Brain microvascular endothelial cell (primary cell): ENCODE data around the gene EMC9.

Source experiments
- DNase-seq: peaks from one replicate; pipeline ENCODE4 v3.0.0-alpha.2; 2020
- H3K27ac ChIP-seq: fragments of 250-450 bp; sonication (Bioruptor Pico); 2 replicates; pipeline ENCODE4 v1.5.1; 2020; ENCODE audit warnings: mild to moderate bottlenecking, moderate library complexity
- H3K27me3 ChIP-seq: fragments of 250-450 bp; sonication (Bioruptor Pico); replicated peaks from 2 replicates; pipeline ENCODE4 v1.5.1; 2020; ENCODE audit warnings: mild to moderate bottlenecking
- H3K36me3 ChIP-seq: fragments of 250-450 bp; sonication (Bioruptor Pico); replicated peaks from 2 replicates; pipeline ENCODE4 v1.5.1; 2020; ENCODE audit warnings: mild to moderate bottlenecking
- H3K4me3 ChIP-seq: 2 replicates; pipeline ENCODE4 v1.5.1; 2011; ENCODE audit warnings: low read depth, mild to moderate bottlenecking, control low read depth, low read length, moderate library complexity
- in situ Hi-C: cut with HindIII; loops from 2 replicates; pipeline ENCODE4 v1.10.0; 2017; ENCODE audit warnings: low sequenced_read_pairs, low pct_ligation_motif_present
- TF ChIP-seq, protein P1 (sequence below): IDR thresholded peaks from 2 replicates; pipeline ENCODE4 v1.5.1; 2011; ENCODE audit warnings: low read depth, mild to moderate bottlenecking, moderate library complexity, low read length, control low read depth, inconsistent platforms; ENCODE audit errors: missing control alignments

EMC9 gene

DNA sequence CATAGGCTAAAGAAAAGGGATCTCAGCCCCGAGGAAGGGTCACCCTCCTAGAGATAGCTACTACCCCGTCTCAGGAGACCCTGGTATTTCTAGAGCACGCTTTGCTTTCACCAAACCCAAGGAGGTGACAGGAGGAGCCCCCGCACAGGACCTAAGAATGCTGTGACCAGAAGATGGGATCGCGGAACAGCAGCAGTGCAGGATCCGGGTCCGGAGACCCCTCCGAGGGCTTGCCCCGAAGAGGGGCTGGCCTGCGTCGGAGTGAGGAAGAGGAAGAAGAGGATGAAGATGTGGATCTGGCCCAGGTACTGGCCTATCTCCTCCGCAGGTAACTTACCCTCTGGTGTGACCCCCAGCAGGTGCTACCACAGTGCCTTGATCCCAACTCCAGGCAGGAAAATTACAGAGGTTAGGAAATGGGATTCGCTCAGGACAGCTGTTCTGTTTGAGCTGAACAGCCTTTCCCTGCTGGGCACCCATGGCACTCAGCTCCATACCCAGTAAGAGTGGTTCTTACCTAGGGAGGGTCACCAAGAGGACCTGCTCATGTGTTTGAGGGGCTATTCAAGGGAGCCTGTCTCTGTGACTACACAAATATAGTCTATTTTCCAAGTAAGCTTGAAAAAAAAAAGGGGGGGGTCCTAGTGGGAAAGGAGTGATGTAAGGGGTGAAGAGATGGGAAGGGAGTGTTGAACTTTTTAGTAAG, 25.8 kb downstream of the EMC9 start:
- Histone ChIP-seq H3K4me3 (peak overlapping the region; percentile 63), H3K27me3 (no peaks in the 10 kb centered on the region), H3K27ac (peak overlapping the region; percentile 95), H3K36me3 (peaks cover 6% of the 10 kb centered on the region)
- in situ Hi-C loops: no loop called here
- DNase-seq: no peak
- TF ChIP-seq, protein P1, sequence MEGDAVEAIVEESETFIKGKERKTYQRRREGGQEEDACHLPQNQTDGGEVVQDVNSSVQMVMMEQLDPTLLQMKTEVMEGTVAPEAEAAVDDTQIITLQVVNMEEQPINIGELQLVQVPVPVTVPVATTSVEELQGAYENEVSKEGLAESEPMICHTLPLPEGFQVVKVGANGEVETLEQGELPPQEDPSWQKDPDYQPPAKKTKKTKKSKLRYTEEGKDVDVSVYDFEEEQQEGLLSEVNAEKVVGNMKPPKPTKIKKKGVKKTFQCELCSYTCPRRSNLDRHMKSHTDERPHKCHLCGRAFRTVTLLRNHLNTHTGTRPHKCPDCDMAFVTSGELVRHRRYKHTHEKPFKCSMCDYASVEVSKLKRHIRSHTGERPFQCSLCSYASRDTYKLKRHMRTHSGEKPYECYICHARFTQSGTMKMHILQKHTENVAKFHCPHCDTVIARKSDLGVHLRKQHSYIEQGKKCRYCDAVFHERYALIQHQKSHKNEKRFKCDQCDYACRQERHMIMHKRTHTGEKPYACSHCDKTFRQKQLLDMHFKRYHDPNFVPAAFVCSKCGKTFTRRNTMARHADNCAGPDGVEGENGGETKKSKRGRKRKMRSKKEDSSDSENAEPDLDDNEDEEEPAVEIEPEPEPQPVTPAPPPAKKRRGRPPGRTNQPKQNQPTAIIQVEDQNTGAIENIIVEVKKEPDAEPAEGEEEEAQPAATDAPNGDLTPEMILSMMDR: no peak

DNA sequence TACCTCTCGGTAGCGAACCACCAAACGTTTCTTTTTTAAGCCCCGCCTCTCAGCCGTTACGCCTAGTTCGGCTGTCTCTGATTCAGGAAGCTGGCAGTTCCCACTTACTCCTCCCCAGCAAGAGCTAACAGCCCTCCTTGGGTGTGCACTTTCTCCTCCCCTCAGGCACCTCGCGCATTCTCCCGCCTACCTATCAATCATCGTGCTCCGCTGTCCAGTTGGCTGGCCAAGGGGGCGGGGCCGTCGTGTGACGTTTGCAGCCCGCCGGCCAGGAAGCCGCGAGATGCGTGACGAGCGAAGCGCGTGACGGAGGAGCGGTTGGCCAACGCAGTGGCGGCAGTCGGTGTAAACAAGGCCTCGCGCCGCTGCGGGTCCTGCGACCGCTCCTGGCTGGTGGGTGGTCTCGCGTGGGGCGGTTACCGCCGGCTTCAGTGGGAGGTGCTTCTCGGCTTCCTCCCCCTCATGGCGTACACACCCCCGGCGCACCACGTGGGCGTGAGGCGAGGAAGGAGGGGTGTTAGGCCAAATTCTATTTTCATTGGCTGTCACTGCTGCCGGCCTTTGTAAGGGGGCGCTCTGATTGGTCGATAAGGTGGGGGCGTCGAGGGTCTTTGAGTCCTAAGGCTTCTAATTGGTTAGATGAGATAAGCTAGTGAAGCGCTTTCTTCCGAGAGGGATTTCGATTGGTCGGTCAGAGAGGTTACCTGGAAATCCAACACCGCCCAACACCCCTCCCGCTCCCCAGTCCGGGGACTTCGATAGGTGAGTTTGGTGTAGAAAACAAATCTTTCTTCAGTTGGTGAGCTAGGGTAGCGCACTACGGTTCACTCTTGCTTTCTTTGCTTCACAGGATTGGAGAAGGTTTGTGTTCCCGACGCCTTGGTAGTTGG, 26.6 kb downstream of the EMC9 start, which contains the start of the genes DCAF11 and NRL:
Gene DCAF11 (plus strand): TSS at position 246 of the 890 bp plus-strand sequence. CDS start 818 bp downstream, outside the sequence.
Gene NRL (minus strand): TSS at position 418 of the 890 bp plus-strand sequence. CDS start 32,101 bp downstream, outside the sequence.
- no peaks in the 10 kb centered on the region for H3K27me3 ChIP-seq
- in situ Hi-C loops: no loop called here
- H3K36me3 ChIP-seq: peaks cover 5% of the 10 kb centered on the region
- DNase-seq: peak; percentile 99
- peak within 1 kb of the TSS; percentile 63 for H3K4me3 ChIP-seq
- TF ChIP-seq, protein P1: no peak
- H3K27ac ChIP-seq: peak within 1 kb of the TSS; percentile 95

DNA sequence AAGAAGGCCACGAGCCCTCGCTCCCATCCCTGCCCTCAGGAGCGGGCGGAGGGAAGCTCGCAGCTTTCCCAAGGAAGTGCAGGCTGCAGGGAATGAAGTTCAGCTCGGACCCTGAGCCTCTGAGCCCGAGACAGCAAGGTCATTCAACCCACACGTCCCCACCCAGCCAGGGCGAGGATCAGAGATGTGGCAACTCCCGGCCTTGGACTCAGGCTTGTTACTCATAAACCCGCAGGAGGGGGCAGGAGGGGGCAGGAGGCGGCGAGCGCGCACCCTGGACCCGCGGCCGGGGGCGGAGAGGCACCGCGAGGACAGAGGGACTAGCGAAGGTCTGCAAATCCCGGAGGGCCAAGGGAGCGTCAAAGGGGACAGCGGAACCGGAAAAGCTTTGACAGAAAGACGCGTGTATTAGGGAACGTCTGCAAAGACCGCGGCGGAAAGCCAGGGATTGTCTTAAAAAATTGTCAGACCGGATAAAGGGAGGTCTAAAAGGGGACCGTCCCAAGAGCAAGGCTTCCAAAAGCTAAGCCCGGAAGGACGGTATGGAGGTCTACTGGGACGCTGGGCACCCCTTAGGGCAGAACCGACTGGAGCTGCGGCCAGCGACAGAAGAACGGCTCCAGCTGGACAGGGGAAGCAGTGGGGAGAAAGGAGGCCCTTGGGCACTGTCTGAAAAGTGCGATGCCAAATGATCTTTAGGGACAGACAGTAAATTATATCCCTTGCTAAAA, 27.4 kb downstream of the EMC9 start:
- TF ChIP-seq, protein P1: no peak
- DNase-seq: peak; percentile 86
- Histone ChIP-seq H3K27ac (peak overlapping the region; percentile 95), H3K4me3 (peak overlapping the region; percentile 63), H3K27me3 (no peaks in the 10 kb centered on the region), H3K36me3 (no peaks in the 10 kb centered on the region)
- in situ Hi-C loops: no loop called here

DNA sequence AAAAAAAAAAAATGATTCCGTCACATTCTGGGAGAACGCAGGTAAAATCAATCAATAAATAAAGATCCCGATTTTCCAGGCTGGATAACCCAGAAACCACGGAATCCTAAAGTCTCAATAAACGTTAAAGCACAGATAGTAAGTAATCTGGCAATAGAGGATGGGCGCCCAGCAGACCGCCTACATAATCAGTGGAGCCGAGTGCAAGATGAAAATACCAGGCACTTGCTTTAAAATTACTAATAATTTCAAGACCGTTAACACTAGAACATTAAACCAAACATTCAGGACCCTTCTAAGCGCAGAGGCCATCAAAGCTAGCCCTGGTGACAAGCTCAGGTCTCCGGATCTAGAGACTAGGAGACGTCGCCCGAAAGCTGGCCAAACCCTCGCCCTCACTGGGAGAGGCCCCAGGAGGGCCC, 28.0 kb downstream of the EMC9 start:
- Histone ChIP-seq H3K27ac (peak overlapping the region; percentile 95), H3K27me3 (no peaks in the 10 kb centered on the region), H3K4me3 (peak overlapping the region; percentile 63), H3K36me3 (no peaks in the 10 kb centered on the region)
- in situ Hi-C loops: no loop called here
- no peak for DNase-seq
- TF ChIP-seq, protein P1: no peak

DNA sequence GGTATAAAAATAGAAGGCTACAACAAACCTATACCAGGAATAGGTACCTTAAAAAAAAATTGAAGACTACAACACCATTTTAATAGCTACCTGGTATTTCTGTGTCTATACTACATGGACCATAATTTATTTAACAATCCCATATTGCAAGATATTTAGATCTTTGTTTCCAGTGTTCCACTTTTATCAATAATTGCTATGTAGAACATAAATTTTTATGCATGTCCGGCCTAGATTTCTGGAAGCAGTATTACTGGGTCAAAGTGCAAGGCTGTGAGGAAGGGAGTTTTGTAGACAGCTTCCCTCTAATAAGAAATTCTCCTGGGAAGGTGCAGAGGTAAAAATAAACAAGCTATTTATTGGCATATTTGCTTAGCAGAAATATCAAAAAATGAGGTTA, 30.9 kb downstream of the EMC9 start:
- in situ Hi-C loops: no loop called here
- Histone ChIP-seq H3K36me3 (no peaks in the 10 kb centered on the region), H3K27me3 (no peaks in the 10 kb centered on the region), H3K4me3 (no peak overlapping the region), H3K27ac (no peak overlapping the region)
- no peak for DNase-seq
- TF ChIP-seq, protein P1: no peak
